GM21367 (cell line): ENCODE data around the gene GPR55.

ENCODE experiments used
- ATAC-seq: cut with Tn5 transposase; IDR thresholded peaks from one replicate; pipeline ENCODE4 v1.9.1; 2021; ENCODE audit not compliant: unreplicated experiment

GPR55 gene

GRCh38 chr2:230869914-230870543 lies 55.0 kb downstream of the GPR55 start:
- no peak for ATAC-seq

GRCh38 chr2:230868947-230869913 lies 55.8 kb downstream of the GPR55 start:
- no peak for ATAC-seq

DNA sequence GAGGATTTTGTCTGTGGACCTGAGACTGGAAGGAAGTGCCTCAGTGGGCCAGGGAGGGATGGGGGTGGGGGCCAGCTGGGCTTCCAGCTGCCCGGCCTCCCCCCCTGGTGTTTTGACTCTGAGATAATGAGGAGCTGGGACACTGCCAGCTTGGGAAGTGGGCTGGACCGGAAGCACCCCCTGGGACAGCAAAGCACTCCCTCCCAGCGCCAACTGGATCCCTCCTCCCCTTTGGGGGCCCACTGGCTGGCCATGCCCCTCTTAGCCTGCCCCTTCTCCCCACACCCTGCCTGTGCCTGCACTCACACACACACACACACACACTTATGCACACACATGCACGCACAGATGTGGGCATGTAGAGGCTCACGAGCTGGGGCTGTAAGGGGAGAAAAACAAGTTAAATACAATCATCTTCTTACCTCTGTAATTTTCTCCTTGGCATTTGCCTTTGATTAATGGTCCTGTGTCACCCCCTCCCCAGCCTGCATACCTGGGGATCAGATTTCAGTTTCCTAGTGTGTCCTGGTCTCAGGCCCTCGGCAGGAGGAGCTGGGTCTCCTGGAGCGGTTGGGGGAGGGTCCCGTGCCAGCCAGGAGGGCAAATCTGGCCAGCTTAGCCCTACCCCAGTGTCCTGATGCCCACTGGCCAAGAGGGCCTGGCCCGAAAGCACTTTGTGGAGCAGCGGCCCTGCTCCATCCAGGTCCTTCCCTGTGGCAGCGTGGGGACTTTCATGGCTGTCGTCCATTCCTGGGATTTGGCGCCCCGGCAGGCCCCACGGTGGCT lies 56.7 kb downstream of the GPR55 start:
- no peak for ATAC-seq

DNA sequence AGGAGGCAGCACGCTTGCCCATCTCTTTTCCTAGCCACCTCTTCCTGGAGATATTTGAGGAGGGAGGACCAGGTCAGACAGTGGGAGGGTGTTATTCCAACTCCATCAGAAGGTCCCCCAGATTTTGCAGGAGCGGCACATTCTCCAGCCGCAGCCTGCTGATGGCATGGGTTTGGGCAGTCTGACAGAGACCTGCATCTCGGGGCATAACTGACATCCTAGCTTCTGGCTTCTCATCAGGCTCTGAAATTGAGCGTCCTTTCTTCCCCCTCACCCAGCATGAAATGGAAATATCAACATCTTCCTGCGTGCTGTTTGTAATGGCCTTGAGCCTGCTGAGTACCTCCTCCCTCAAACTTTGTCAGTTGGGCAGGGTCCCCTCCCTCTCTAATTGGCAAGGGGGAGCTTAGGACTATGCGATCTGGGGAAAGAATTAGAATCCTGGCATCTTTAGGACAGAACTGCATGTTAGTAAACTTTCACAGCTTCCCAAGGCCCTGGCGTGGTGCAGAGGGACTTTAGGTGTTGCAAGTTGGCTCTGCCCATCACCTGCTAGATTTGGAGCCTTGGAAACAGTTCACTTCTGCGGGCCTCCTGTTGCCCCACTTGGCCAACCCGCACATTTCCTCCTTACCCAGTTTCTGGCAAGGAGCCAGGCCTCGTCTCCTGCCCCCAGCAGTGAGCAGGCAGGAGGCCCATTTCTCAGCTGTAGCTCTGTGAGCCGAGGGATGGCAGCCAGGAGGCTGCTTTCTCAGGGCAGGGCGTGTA lies 58.1 kb downstream of the GPR55 start:
- no peak for ATAC-seq

DNA sequence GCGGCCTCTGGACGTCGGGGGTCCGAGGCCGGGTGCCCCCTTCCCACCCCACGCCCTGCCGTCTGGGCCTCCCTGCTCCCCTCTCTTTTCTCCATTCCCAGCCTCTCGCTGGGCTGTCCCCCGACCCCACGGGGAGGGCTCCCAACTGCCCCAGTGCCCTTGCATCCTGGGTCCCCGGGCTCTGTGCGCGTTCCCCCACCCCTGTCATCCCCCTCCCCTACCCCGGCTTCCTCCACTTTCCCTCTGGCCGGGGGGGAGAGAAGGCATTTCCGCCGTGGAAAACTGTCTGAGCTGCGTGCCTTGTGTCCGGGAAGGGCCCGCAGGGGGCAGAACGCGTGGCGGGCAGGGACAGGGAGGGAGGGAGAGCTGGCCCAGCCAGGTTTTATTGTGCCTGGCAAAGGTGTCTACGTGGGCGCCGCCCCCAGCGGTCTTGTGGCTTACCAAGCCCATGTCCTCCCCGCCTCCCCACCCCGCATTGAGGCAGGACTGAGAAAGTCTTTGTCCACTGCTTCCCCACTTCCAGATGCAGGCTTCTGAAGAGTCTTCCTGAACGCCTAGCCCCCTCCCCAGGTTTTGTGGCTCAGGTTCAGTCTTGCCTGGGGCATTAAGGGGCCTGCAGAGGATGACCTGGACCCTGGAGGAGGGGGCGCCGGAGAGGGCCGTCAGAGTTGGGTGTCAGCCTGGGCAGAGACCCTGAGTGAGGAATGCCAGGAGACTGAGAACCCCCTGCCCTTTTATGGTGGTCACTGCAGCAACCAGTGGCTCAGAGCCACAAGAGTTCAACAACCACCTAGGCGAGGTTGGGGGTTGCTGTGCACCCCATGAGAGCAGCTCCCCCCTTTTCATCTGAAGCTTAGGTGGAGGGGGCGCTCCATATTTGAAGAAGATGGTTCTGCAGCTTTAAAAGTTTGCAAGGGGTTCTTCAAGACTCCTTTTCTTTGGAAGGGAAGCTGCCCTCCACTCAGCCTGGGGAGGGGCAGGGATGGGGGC lies 59.0 kb downstream of the GPR55 start:
- no peak for ATAC-seq

- no peak for ATAC-seq
Measured at GRCh38 chr2:230865307-230865765, 59.7 kb downstream of the GPR55 start.

DNA sequence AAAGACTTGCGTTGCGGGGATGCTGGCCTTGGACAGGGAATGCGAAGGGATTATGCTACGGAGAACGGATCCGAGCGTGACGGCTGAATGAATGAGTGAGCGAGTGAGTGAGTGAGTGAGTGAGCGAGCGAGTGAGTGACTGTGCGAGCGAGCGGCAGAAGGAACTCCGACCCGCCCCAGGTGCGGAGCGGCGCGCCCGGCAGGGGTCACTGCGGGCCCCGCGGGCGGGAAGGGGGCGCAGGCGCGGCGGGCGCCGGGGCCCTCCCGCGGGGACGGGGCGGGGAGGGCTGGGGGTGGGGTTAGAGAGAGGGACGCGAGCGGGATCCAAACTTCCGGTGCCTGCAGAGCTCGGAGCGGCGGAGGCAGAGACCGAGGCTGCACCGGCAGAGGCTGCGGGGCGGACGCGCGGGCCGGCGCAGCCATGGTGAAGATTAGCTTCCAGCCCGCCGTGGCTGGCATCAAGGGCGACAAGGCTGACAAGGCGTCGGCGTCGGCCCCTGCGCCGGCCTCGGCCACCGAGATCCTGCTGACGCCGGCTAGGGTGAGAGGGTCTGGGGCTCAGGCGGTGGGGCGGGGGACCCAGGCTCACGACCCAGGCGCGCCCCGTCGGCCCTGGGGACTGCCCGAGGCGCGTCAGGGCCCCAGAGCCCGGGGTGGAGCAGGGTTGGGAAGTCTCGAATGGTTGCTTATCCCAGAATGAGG lies 60.3 kb downstream of the GPR55 start, which contains the start of gene ITM2C:
Gene ITM2C, plus strand, starts transcription at position 338 of the 702 bp plus-strand sequence. Its CDS starts 84 bp downstream, at position 422.
- ATAC-seq, result peak; percentile 63

GRCh38 chr2:230864122-230864604 lies 60.9 kb downstream of the GPR55 start:
- ATAC-seq, result no peak

DNA sequence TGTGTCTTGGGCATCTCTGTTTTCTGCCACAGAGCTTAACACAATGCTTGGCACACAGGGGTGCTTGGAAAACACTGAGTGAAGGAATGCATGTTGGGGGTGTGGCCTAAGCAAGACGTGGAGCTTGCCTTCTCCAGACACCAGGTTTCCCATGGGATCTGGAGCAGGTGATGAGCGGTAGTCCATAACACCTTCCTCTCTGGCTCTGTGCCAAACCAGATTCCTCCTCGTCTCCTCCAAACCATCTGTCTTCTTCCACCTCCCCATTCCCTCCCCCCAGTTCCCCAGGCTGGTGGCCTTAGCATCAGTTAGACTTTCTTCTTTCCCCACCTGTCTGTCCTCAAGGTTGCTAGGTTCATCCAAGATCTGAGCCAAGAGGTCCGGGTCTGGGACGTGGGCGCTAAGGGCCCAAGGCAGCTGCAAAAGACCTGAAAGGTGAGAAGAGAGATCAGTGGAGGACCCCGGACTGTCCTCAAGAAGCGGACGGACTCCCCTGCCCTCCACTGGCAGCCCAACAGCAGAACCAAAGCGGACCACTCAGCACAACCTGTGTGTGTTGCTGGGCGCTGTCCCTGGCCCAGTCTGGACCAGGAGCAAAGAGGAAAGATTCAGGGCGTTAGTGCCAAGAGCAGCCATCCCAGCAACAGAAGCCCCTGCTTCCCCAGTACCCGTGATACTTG lies 61.5 kb downstream of the GPR55 start:
- no peak for ATAC-seq

DNA sequence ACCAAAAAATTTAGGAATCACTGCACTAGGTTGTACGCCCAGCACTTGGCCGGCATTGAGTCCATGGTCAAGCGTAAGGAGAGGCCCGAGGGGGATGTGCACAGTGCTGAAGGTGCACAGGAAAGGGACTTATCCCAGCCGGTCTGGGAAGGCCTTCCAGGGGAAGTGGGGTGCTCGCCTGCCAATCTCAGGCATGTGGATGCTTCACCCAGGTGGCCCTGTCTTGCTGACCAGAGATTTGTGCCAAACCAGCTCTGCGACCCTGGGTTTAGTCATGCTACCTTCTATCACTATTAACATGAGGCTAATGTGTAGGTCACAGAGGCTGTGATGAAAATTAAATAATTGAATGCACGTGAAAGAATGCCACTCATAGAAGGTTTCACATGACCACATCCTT lies 62.0 kb downstream of the GPR55 start:
- ATAC-seq, result no peak

DNA sequence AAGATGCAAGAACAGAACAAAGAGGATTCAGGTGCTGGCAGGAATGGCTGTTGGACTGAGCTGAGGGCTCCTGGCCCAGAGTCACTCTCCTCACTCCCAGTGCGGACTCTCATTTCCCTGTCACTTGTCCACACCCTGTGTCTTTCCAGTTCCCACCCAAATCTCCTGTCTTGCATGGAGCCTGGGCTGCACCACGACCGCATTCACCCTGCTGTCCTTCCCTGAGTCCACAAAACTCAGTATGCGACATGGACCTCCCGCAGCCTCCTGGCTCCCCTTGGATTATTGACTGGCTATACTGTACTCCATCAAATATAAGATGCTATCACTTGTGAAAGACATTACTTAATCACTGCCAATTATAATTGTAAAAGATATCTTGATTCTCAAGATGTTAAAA lies 62.8 kb downstream of the GPR55 start:
- ATAC-seq, result no peak

- ATAC-seq, result no peak
Measured at GRCh38 chr2:230861552-230862255, 63.3 kb downstream of the GPR55 start.
